T47D (cell line): ENCODE measurements around the gene GAL3ST3.

ENCODE experiments used
- DNase-seq, 2 experiments: peaks; one replicate each; pipeline versions ENCODE4 v3.0.0 to v3.0.0-alpha.2; 2011 to 2012; ENCODE audit warnings: low read depth in 1 of 2, low spot score in 1 of 2
- JUND ChIP-seq: IDR thresholded peaks from 2 replicates; pipeline ENCODE4 v1.6.1; 2012; ENCODE audit warnings: low read depth
- in situ Hi-C: cut with HindIII; loops from 2 replicates; pipeline ENCODE4 v1.10.0; 2016; ENCODE audit warnings: low sequenced_read_pairs, low pct_unique_long_range_greater_than_20kb

Gene GAL3ST3

DNA sequence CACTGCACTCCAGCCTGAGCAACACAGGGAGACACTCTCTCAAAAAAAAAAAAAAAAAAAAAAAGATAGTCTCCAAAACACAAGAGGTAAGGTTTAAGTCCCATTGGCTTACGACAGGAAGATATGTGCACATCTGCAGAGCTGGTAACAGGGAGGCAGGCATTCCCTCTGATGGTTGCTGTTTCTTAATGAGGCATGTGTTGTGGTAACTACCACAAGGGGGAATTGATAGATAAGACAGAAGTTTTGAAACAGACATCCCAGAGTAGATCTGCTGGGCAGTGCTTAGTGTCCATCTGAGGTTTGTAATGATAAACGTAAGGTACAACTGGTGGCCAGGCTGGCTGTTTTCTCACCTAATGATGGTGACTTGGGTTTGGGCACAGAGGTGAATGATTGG lies 51.7 kb downstream of the GAL3ST3 start:
- in situ Hi-C loops, result no loop called here
- DNase-seq, result no peak
- no peak for TF ChIP-seq JUND

DNA sequence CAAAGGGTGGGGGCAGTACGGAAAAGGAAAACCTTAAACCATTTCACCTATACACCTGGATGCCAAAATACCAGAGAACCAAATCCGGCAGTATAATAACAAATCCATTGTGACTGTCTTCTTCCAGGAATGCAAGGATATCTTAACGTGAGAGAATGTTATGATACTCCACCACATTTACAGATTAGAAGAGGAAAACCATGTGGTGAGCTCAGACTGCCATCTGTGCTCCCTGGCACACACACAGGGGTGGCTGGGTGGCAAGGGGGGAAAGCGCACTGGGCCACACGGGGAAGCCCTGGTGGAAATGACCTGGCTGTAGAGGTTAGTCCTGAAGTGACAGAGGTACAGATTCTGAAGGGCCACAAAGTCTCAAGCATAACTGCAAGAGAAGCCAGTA lies 56.9 kb downstream of the GAL3ST3 start:
- in situ Hi-C loops, result no loop called here
- no peak for DNase-seq
- TF ChIP-seq JUND, result no peak
